IPS DF 4.7 (cell line): ENCODE results near the gene ABCA1.
"Not testable (repeated sequence)": the region's sequence is repeated elsewhere in the genome, so short reads cannot be mapped to it uniquely, and the experiment has no call there.

Experiments used
- DNase-seq: peaks from one replicate; pipeline ENCODE4 v3.0.0-alpha.2; 2013; ENCODE audit warnings: low spot score; ENCODE audit errors: extremely low read depth

Gene ABCA1

GRCh38 chr9:104951487-104951886 is 23.5 kb upstream of the ABCA1 start:
- DNase-seq = no peak

GRCh38 chr9:104950838-104951237 is 22.9 kb upstream of the ABCA1 start:
- no peak for DNase-seq

- DNase-seq = no peak
Measured at GRCh38 chr9:104948277-104948676, 20.3 kb upstream of the ABCA1 start.

GRCh38 chr9:104944871-104945270 is 16.9 kb upstream of the ABCA1 start:
- DNase-seq = no peak

GRCh38 chr9:104944356-104944755 is 16.4 kb upstream of the ABCA1 start:
- no peak for DNase-seq

- DNase-seq = no peak
Measured at GRCh38 chr9:104941597-104941996, 13.6 kb upstream of the ABCA1 start.

GRCh38 chr9:104936291-104936690 is 8.3 kb upstream of the ABCA1 start:
- no peak for DNase-seq

GRCh38 chr9:104935501-104935810 is 7.5 kb upstream of the ABCA1 start:
- DNase-seq = not testable (repeated sequence)

- DNase-seq = no peak
Measured at GRCh38 chr9:104934691-104935500, 6.9 kb upstream of the ABCA1 start.

- DNase-seq = not testable (repeated sequence)
Measured at GRCh38 chr9:104933091-104933490, 5.1 kb upstream of the ABCA1 start.

- DNase-seq = no peak
Measured at GRCh38 chr9:104931256-104931655, 3.3 kb upstream of the ABCA1 start.

- DNase-seq = no peak
Measured at GRCh38 chr9:104927216-104927911, 591 bp downstream of the ABCA1 start.

- DNase-seq = no peak
Measured at GRCh38 chr9:104923740-104924139, 4.2 kb downstream of the ABCA1 start.

- DNase-seq = no peak
Measured at GRCh38 chr9:104923289-104923688, 4.7 kb downstream of the ABCA1 start.

- not testable (repeated sequence) for DNase-seq
Measured at GRCh38 chr9:104922748-104923147, 5.2 kb downstream of the ABCA1 start.

GRCh38 chr9:104921067-104921741 is 6.8 kb downstream of the ABCA1 start:
- no peak for DNase-seq

- no peak for DNase-seq
Measured at GRCh38 chr9:104915753-104916152, 12.2 kb downstream of the ABCA1 start.

- no peak for DNase-seq
Measured at GRCh38 chr9:104915049-104915448, 12.9 kb downstream of the ABCA1 start.

- no peak for DNase-seq
Measured at GRCh38 chr9:104914466-104914865, 13.5 kb downstream of the ABCA1 start.

- no peak for DNase-seq
Measured at GRCh38 chr9:104912606-104913005, 15.3 kb downstream of the ABCA1 start.

- no peak for DNase-seq
Measured at GRCh38 chr9:104911032-104911607, 16.8 kb downstream of the ABCA1 start.
